ENCODE data around the gene LRRC49. TPM values are rescaled to one million over a fixed set of nuclear protein-coding genes. Genes with fewer than 3 reads are reported as not detected.

LRRC49 gene
- total and polyA plus RNA-seq, 2 of the 13 experiments (the other 11 are each of a cell fraction or from before 2014, with no cell fraction given) = 0.57 to 1.00 TPM

DNA sequence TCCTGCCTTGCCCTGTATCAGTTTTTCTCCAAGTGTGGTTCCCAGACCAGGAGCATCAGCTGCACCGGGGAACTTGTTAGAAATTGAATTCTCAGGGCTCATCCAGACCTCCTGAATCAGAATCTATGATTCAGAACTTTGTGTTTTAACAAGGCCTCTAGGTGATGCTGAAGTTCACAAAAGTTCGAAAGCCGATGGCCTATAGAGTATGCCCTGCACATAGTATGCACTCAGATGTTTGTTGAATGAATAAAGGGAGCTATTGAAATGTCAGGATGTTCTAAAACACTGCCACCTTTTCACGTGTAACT lies 38.0 kb upstream of the LRRC49 start:
- DNase-seq (ENCODE audit: low spot score) (no peak), ATAC-seq (peak; percentile 19), FAIRE-seq (no peak)
- no peaks in the 10 kb centered on the region for H4K20me1 ChIP-seq (ENCODE audit: insufficient read depth, low read length)
- BruUV-seq (replicated peaks) = no TSS peak
- H3K79me2 ChIP-seq (ENCODE audit: insufficient read depth, low read length) = no peaks in the 10 kb centered on the region
- ChIA-PET CTCF (ENCODE audit: low intra/inter-chr PET ratio, low total read pairs) (no interaction called here), POLR2A (interaction anchor here (1.4 to 6.3 kb wide), 3 partner anchors 9 to 22 kb away, joined by 5 to 69 read pairs (median 12); no protein-coding TSS in a partner anchor)
- intact Hi-C loops (cut with micrococcal nuclease; ENCODE audit: unreplicated experiment) (no loop called here), in situ Hi-C loops (cut with HindIII; ENCODE audit: extremely low pct_ligation_motif_present, low pct_unique_long_range_greater_than_20kb) (no loop called here)
- H3K9me3 ChIP-seq (ENCODE audit: low read length) = no peaks in the 10 kb centered on the region
- peak overlapping the region; percentile 60 to 78 (median 64) for H3K4me3 ChIP-seq (replicated peaks in 1 of 3; ENCODE audit: insufficient read depth in 1 of 3, low read depth in 2 of 3, low read length in 3 of 3)
- H3K4me2 ChIP-seq (ENCODE audit: low read depth, low read length) = peak overlapping the region; percentile 98
- TF ChIP-seq STAG1 (CRISPR knock-in tag; IDR thresholded peaks at IDR 0.05) (peak; percentile 24; the same call in 1 of the 2 replicates), NFE2L1 (CRISPR knock-in tag; IDR thresholded peaks at IDR 0.05; ENCODE audit: borderline replicate concordance) (no peak), ZKSCAN1 (IDR thresholded peaks at IDR 0.05; ENCODE audit: low read length) (peak; percentile 85), ZNF3 (CRISPR knock-in tag; IDR thresholded peaks at IDR 0.05) (peak; percentile 93)
- WGBS (ENCODE audit: low lambda C conversion rate) = 25% methylated on average over 4 of the region's 4 CpGs
- no peak overlapping the region for H3K27ac ChIP-seq (ENCODE audit: extremely low read length, insufficient read depth, low read length)
- H3K36me3 ChIP-seq (replicated peaks in 1 of 2; ENCODE audit: control insufficient read depth in 1 of 2, insufficient read depth in 2 of 2, low read length in 2 of 2) = no peaks in the 10 kb centered on the region
- peak overlapping the region; percentile 54; the same call in 1 of the 2 replicates for H3K9ac ChIP-seq (ENCODE audit: insufficient read depth, low read depth, low read length)
- peaks cover 25% of the 10 kb centered on the region for H3K4me1 ChIP-seq (ENCODE audit: insufficient read depth, low read length)
- H3K27me3 ChIP-seq (ENCODE audit: control insufficient read depth in 1 of 2, insufficient read depth in 2 of 2, low read length in 2 of 2) = peaks cover 0 to 17% of the 10 kb centered on the region in 2 experiments; a peak in 3 of 5 replicates
- H2AFZ ChIP-seq (ENCODE audit: low read length) = no peak overlapping the region

DNA sequence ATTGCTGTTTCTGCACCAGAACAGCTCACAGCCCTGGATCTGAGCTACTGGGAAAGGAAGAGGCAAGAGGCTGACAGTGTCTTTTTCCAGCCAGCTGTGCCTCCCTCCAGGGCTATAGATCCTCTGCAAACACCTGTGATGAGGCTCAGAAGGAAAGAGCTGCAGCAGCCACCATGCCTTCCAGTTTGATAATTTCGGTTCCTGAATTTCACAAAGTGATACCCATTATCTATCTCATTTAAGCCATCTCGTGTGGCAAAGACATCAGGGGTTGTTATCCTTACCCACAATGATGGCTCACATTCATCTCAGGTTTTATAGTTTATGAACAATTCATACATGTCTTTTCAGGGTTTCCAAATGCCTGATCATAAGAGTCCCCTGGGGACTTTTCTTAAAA lies 36.9 kb upstream of the LRRC49 start:
- Histone ChIP-seq H3K27me3 (ENCODE audit: control insufficient read depth in 1 of 2, insufficient read depth in 2 of 2, low read length in 2 of 2) (peaks cover 0 to 17% of the 10 kb centered on the region in 2 experiments; a peak in 3 of 5 replicates), H3K4me1 (ENCODE audit: insufficient read depth, low read length) (peaks cover 30% of the 10 kb centered on the region), H3K79me2 (ENCODE audit: insufficient read depth, low read length) (no peaks in the 10 kb centered on the region), H3K9me3 (ENCODE audit: low read length) (no peaks in the 10 kb centered on the region), H3K27ac (ENCODE audit: extremely low read length, insufficient read depth, low read length) (no peak overlapping the region), H4K20me1 (ENCODE audit: insufficient read depth, low read length) (no peaks in the 10 kb centered on the region), H3K4me2 (ENCODE audit: low read depth, low read length) (no peak overlapping the region), H3K9ac (ENCODE audit: insufficient read depth, low read depth, low read length) (no peak overlapping the region), H3K36me3 (replicated peaks in 1 of 2; ENCODE audit: control insufficient read depth in 1 of 2, insufficient read depth in 2 of 2, low read length in 2 of 2) (no peaks in the 10 kb centered on the region), H2AFZ (ENCODE audit: low read length) (no peak overlapping the region), H3K4me3 (replicated peaks in 1 of 3; ENCODE audit: insufficient read depth in 1 of 3, low read depth in 2 of 3, low read length in 3 of 3) (no peak overlapping the region)
- ATAC-seq (no peak), DNase-seq (ENCODE audit: low spot score) (no peak), FAIRE-seq (no peak)
- no TSS peak for BruUV-seq (replicated peaks)
- intact Hi-C loops (cut with micrococcal nuclease; ENCODE audit: unreplicated experiment) (no loop called here), in situ Hi-C loops (cut with HindIII; ENCODE audit: extremely low pct_ligation_motif_present, low pct_unique_long_range_greater_than_20kb) (no loop called here)
- ChIA-PET CTCF (ENCODE audit: low intra/inter-chr PET ratio, low total read pairs) (no interaction called here), POLR2A (interaction anchor here (1.2 to 6.3 kb wide), 2 partner anchors 19 to 23 kb away, joined by 4 to 69 read pairs; no protein-coding TSS in a partner anchor)
- WGBS (ENCODE audit: low lambda C conversion rate) = 58% methylated on average over 2 of the region's 2 CpGs
- TF ChIP-seq, protein P1, sequence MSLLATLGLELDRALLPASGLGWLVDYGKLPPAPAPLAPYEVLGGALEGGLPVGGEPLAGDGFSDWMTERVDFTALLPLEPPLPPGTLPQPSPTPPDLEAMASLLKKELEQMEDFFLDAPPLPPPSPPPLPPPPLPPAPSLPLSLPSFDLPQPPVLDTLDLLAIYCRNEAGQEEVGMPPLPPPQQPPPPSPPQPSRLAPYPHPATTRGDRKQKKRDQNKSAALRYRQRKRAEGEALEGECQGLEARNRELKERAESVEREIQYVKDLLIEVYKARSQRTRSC (CRISPR knock-in tag; IDR thresholded peaks at IDR 0.05; ENCODE audit: low read depth) = no peak
- TF ChIP-seq PAX8 (CRISPR knock-in tag; IDR thresholded peaks at IDR 0.05; ENCODE audit: borderline replicate concordance) = no peak
- TF ChIP-seq ZNF616 (CRISPR knock-in tag; IDR thresholded peaks at IDR 0.05; ENCODE audit: low read depth) = no peak
- no peak for TF ChIP-seq RFXAP (CRISPR knock-in tag; IDR thresholded peaks at IDR 0.05; ENCODE audit: borderline replicate concordance)
- TF ChIP-seq, protein P2, sequence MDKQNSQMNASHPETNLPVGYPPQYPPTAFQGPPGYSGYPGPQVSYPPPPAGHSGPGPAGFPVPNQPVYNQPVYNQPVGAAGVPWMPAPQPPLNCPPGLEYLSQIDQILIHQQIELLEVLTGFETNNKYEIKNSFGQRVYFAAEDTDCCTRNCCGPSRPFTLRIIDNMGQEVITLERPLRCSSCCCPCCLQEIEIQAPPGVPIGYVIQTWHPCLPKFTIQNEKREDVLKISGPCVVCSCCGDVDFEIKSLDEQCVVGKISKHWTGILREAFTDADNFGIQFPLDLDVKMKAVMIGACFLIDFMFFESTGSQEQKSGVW (CRISPR knock-in tag; IDR thresholded peaks at IDR 0.05; ENCODE audit: borderline replicate concordance) = no peak
- TF ChIP-seq, protein P3, sequence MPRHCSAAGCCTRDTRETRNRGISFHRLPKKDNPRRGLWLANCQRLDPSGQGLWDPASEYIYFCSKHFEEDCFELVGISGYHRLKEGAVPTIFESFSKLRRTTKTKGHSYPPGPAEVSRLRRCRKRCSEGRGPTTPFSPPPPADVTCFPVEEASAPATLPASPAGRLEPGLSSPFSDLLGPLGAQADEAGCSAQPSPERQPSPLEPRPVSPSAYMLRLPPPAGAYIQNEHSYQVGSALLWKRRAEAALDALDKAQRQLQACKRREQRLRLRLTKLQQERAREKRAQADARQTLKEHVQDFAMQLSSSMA (CRISPR knock-in tag; IDR thresholded peaks at IDR 0.05) = no peak
- TF ChIP-seq, protein P4, sequence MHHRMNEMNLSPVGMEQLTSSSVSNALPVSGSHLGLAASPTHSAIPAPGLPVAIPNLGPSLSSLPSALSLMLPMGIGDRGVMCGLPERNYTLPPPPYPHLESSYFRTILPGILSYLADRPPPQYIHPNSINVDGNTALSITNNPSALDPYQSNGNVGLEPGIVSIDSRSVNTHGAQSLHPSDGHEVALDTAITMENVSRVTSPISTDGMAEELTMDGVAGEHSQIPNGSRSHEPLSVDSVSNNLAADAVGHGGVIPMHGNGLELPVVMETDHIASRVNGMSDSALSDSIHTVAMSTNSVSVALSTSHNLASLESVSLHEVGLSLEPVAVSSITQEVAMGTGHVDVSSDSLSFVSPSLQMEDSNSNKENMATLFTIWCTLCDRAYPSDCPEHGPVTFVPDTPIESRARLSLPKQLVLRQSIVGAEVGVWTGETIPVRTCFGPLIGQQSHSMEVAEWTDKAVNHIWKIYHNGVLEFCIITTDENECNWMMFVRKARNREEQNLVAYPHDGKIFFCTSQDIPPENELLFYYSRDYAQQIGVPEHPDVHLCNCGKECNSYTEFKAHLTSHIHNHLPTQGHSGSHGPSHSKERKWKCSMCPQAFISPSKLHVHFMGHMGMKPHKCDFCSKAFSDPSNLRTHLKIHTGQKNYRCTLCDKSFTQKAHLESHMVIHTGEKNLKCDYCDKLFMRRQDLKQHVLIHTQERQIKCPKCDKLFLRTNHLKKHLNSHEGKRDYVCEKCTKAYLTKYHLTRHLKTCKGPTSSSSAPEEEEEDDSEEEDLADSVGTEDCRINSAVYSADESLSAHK (CRISPR knock-in tag; IDR thresholded peaks at IDR 0.05; ENCODE audit: borderline replicate concordance) = no peak
- no peak for TF ChIP-seq HOXA5 (CRISPR knock-in tag; IDR thresholded peaks at IDR 0.05)

Data from HepG2 (cell line).